HepG2 (cell line): ENCODE results near the gene ALK. TPM values are rescaled to one million over a fixed set of nuclear protein-coding genes. Genes with fewer than 3 reads are reported as not detected.

Experiments used
- ATAC-seq: fragments of 200-7000 bp; cut with Tn5 transposase; 3 replicates; pipeline ENCODE4 v1.9.1; 2020; ENCODE audit warnings: mild to moderate bottlenecking, moderate library complexity
- BruUV-seq: library from RNA; stranded (reverse); fragments of 400-500 nt; replicated peaks from 2 replicates; lab custom pipeline; 2021; lab: Mats Ljungman, UMichigan
- CTCF ChIA-PET: fragments of 300-600 bp; formaldehyde crosslinking; extraction: SDS; loops from one replicate; lab custom pipeline; 2021; ENCODE audit warnings: low total read pairs, inconsistent platforms, low intra/inter-chr PET ratio; lab: Yijun Ruan, JAX
- POLR2A ChIA-PET: fragments of 350-600 bp; sonication (Branson Sonifier 250); formaldehyde crosslinking; loops from one replicate; lab custom pipeline; 2020; ENCODE audit warnings: antibody characterized with exemption, inconsistent platforms; lab: Yijun Ruan, JAX
- DNase-seq: peaks from one replicate; pipeline ENCODE4 v3.0.0-alpha.2; 2015; ENCODE audit warnings: low spot score
- FAIRE-seq: peaks from 3 replicates; lab custom pipeline; 2011; peaks lifted over from hg19 to GRCh38; lab: Jason Lieb, UNC
- H2AFZ ChIP-seq: one replicate; pipeline ENCODE4 v1.6.1; 2011; ENCODE audit warnings: low read length, inconsistent platforms
- H3K27ac ChIP-seq: fragments of 300-600 bp; 3 replicates; pipeline ENCODE4 v1.8.0; 2011; ENCODE audit warnings: mixed run types, mild to moderate bottlenecking, mixed read lengths, low read length, inconsistent platforms; ENCODE audit not compliant: insufficient read depth; ENCODE audit errors: extremely low read length
- H3K27me3 ChIP-seq, 2 experiments: fragments of 200-600 bp in 1 of 2; 2 replicates in 1 of 2; 3 replicates in 1 of 2; pipeline versions ENCODE4 v1.6.0 to v1.8.0; 2011; ENCODE audit warnings: low read length in 2 of 2, mild to moderate bottlenecking in 2 of 2, moderate library complexity in 2 of 2, inconsistent platforms in 1 of 2; ENCODE audit not compliant: insufficient read depth in 2 of 2, control insufficient read depth in 1 of 2
- H3K36me3 ChIP-seq, 2 experiments: fragments of 200-600 bp in 1 of 2; replicated peaks in 1 of 2; 2 replicates in 1 of 2; 3 replicates in 1 of 2; pipeline versions ENCODE4 v1.5.1 to v1.8.0; 2011; ENCODE audit warnings: low read length in 2 of 2, inconsistent platforms in 1 of 2; ENCODE audit not compliant: insufficient read depth in 2 of 2, control insufficient read depth in 1 of 2
- H3K4me1 ChIP-seq: 2 replicates; pipeline ENCODE4 v1.5.1; 2012; ENCODE audit warnings: low read length, inconsistent platforms; ENCODE audit not compliant: insufficient read depth
- H3K4me2 ChIP-seq: 2 replicates; pipeline ENCODE4 v1.6.0; 2011; ENCODE audit warnings: low read depth, low read length, inconsistent platforms
- H3K4me3 ChIP-seq, 3 experiments: fragments of 200-600 bp in 1 of 3; sonication (generic), shearing (Covaris generic) in 1 of 3; replicated peaks in 1 of 3; 2 replicates each; pipeline ENCODE4 v1.5.1; 2011 to 2016; ENCODE audit warnings: low read length in 3 of 3, inconsistent platforms in 2 of 3, low read depth in 2 of 3, mild to moderate bottlenecking in 2 of 3, control low read depth in 1 of 3, mixed read lengths in 1 of 3; ENCODE audit not compliant: insufficient read depth in 1 of 3
- H3K79me2 ChIP-seq: one replicate; pipeline ENCODE4 v1.6.1; 2011; ENCODE audit warnings: low read length, inconsistent platforms; ENCODE audit not compliant: insufficient read depth
- H3K9ac ChIP-seq: 2 replicates; pipeline ENCODE4 v1.6.0; 2011; ENCODE audit warnings: mild to moderate bottlenecking, low read depth, low read length, inconsistent platforms; ENCODE audit not compliant: insufficient read depth
- H3K9me3 ChIP-seq: 2 replicates; pipeline ENCODE4 v1.5.1; 2012; ENCODE audit warnings: mild to moderate bottlenecking, low read length
- H4K20me1 ChIP-seq: 2 replicates; pipeline ENCODE4 v1.6.0; 2011; ENCODE audit warnings: inconsistent platforms, mild to moderate bottlenecking, low read length, moderate library complexity; ENCODE audit not compliant: insufficient read depth
- MAFG ChIP-seq: sonication (generic); formaldehyde crosslinking; IDR thresholded peaks from 2 replicates; pipeline ENCODE4 v1.5.1; 2020; ENCODE audit warnings: mild to moderate bottlenecking, missing genetic modification reagents
- MTA1 ChIP-seq: sonication (generic); formaldehyde crosslinking; IDR thresholded peaks from 2 replicates; pipeline ENCODE4 v1.4.0; 2020; ENCODE audit warnings: missing genetic modification reagents, mild to moderate bottlenecking, borderline replicate concordance
- PAXIP1 ChIP-seq: sonication (generic); formaldehyde crosslinking; conservative IDR thresholded peaks from 2 replicates; pipeline ENCODE4 v1.4.0; 2020; ENCODE audit warnings: mild to moderate bottlenecking, missing genetic modification reagents, moderate library complexity
- POGZ ChIP-seq: sonication (generic); formaldehyde crosslinking; IDR thresholded peaks from 2 replicates; pipeline ENCODE4 v1.4.0; 2020; ENCODE audit warnings: mild to moderate bottlenecking, missing genetic modification reagents
- WGBS: methylation state at CpG from one replicate; pipeline ENCODE4 v1.1.6; 2017; ENCODE audit warnings: low lambda C conversion rate; 5-methylcytosine and 5-hydroxymethylcytosine counted together
- in situ Hi-C: cut with HindIII; loops from 2 replicates; pipeline ENCODE4 v1.10.0; 2017; ENCODE audit warnings: low pct_unique_long_range_greater_than_20kb; ENCODE audit not compliant: extremely low pct_ligation_motif_present
- intact Hi-C: fragments of 100-400 bp; cut with micrococcal nuclease; formaldehyde crosslinking; loops from one replicate; pipeline ENCODE4 v1.10.0; 2022; ENCODE audit not compliant: unreplicated experiment
- polyA plus RNA-seq, 8 experiments: library from polyadenylated mRNA; depleted of rRNA in 3 of 8; stranded (reverse) in 7 of 8; unstranded in 1 of 8; fragments of >200 nt; fragmentation: Illumina TruSeq in 4 of 8; extraction: Trizol in 4 of 8; gene quantifications; 2 replicates each; pipeline versions ENCODE4 v1.2.1 to v1.2.3, GENCODE V29; 2011 to 2016; ENCODE audit warnings: low read depth in 4 of 8, missing spikeins in 1 of 8, mixed read lengths in 1 of 8; ENCODE audit not compliant: insufficient read depth in 1 of 8
- total RNA-seq, 5 experiments: library from RNA; depleted of rRNA; stranded (reverse); fragments of >200 nt; fragmentation: Illumina TruSeq; extraction: Trizol; gene quantifications; 2 replicates each; pipeline ENCODE4 v1.2.3, GENCODE V29; 2016; ENCODE audit warnings: low read depth in 1 of 5
- TF ChIP-seq, protein P1 (sequence below): sonication (generic); formaldehyde crosslinking; IDR thresholded peaks from 2 replicates; pipeline ENCODE4 v1.9.0; 2021; ENCODE audit warnings: mild to moderate bottlenecking, missing genetic modification reagents

The ALK gene
- total and polyA plus RNA-seq, 2 of the 13 experiments (the other 11 are each of a cell fraction or from before 2014, with no cell fraction given), result not detected

GRCh38 chr2:29786361-29786760 lies 135.0 kb downstream of the ALK start (continued):
- TF ChIP-seq MTA1, result no peak

DNA sequence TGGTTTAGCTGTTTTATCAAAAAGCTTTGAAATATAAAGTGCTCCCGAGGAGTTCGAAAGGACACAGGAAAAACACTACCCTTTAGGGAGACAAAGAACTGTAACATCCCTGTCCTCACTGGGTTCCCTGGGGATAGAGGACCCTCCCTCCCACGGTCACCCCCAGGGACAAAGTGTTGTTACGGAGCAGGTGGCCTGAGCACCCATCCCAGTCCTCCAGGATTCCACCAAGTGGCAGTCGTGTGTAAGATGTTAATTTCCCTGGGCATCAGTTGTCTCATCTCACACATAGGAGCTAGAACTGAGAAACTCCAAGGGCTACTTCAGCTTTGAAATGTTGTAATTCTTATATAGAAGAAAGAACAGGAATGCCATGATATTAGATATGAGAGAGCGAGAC lies 137.7 kb downstream of the ALK start:
- no peak overlapping the region for H2AFZ ChIP-seq
- FAIRE-seq (no peak), DNase-seq (no peak), ATAC-seq (no peak)
- H3K27ac ChIP-seq, result no peak overlapping the region
- no peak overlapping the region for H3K9ac ChIP-seq
- in situ Hi-C loops, result no loop called here
- no TSS peak for BruUV-seq
- no peaks in the 10 kb centered on the region for H3K27me3 ChIP-seq
- no peak overlapping the region for H3K4me2 ChIP-seq
- H3K9me3 ChIP-seq, result no peaks in the 10 kb centered on the region
- WGBS, result 34% methylated on average over 6 of the region's 6 CpGs
- no peaks in the 10 kb centered on the region for H3K4me1 ChIP-seq
- no peaks in the 10 kb centered on the region for H3K79me2 ChIP-seq
- intact Hi-C loops, result no loop called here
- TF ChIP-seq, protein P1, sequence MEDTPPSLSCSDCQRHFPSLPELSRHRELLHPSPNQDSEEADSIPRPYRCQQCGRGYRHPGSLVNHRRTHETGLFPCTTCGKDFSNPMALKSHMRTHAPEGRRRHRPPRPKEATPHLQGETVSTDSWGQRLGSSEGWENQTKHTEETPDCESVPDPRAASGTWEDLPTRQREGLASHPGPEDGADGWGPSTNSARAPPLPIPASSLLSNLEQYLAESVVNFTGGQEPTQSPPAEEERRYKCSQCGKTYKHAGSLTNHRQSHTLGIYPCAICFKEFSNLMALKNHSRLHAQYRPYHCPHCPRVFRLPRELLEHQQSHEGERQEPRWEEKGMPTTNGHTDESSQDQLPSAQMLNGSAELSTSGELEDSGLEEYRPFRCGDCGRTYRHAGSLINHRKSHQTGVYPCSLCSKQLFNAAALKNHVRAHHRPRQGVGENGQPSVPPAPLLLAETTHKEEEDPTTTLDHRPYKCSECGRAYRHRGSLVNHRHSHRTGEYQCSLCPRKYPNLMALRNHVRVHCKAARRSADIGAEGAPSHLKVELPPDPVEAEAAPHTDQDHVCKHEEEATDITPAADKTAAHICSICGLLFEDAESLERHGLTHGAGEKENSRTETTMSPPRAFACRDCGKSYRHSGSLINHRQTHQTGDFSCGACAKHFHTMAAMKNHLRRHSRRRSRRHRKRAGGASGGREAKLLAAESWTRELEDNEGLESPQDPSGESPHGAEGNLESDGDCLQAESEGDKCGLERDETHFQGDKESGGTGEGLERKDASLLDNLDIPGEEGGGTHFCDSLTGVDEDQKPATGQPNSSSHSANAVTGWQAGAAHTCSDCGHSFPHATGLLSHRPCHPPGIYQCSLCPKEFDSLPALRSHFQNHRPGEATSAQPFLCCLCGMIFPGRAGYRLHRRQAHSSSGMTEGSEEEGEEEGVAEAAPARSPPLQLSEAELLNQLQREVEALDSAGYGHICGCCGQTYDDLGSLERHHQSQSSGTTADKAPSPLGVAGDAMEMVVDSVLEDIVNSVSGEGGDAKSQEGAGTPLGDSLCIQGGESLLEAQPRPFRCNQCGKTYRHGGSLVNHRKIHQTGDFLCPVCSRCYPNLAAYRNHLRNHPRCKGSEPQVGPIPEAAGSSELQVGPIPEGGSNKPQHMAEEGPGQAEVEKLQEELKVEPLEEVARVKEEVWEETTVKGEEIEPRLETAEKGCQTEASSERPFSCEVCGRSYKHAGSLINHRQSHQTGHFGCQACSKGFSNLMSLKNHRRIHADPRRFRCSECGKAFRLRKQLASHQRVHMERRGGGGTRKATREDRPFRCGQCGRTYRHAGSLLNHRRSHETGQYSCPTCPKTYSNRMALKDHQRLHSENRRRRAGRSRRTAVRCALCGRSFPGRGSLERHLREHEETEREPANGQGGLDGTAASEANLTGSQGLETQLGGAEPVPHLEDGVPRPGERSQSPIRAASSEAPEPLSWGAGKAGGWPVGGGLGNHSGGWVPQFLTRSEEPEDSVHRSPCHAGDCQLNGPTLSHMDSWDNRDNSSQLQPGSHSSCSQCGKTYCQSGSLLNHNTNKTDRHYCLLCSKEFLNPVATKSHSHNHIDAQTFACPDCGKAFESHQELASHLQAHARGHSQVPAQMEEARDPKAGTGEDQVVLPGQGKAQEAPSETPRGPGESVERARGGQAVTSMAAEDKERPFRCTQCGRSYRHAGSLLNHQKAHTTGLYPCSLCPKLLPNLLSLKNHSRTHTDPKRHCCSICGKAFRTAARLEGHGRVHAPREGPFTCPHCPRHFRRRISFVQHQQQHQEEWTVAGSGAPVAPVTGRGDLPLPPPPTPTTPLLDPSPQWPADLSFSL (CRISPR knock-in tag), result no peak
- TF ChIP-seq MAFG (CRISPR knock-in tag) (no peak), POGZ (CRISPR knock-in tag) (no peak), PAXIP1 (CRISPR knock-in tag) (no peak)
- TF ChIP-seq, all 625 proteins: peak for 0
- ChIA-PET POLR2A (no interaction called here), CTCF (no interaction called here)
- Histone ChIP-seq H3K36me3 (no peaks in the 10 kb centered on the region), H3K4me3 (no peak overlapping the region), H4K20me1 (no peaks in the 10 kb centered on the region)
